MM.1S (cell line): ENCODE measurements around the gene LPCAT2.

Experiments used
- DNase-seq: peaks from one replicate; pipeline ENCODE4 v3.0.0-alpha.2; 2015
- H2AFZ ChIP-seq: fragments of 300-600 bp; sonication (generic); 2 replicates; pipeline ENCODE4 v1.6.0; 2016; ENCODE audit warnings: antibody characterized with exemption, low read length
- H3F3A ChIP-seq: fragments of 300-600 bp; sonication (generic); 2 replicates; pipeline ENCODE4 v1.6.1; 2016; ENCODE audit warnings: mild to moderate bottlenecking, antibody characterized with exemption, low read length, moderate library complexity, mixed read lengths; ENCODE audit not compliant: insufficient read depth
- H3K27ac ChIP-seq: fragments of 300-600 bp; sonication (generic); 2 replicates; pipeline ENCODE4 v1.5.1; 2016; ENCODE audit warnings: mild to moderate bottlenecking, low read length
- H3K27me3 ChIP-seq: fragments of 300-600 bp; sonication (generic); replicated peaks from 2 replicates; pipeline ENCODE4 v1.6.0; 2016; ENCODE audit warnings: low read length; ENCODE audit not compliant: insufficient read depth
- H3K36me3 ChIP-seq: fragments of 300-600 bp; sonication (generic); replicated peaks from 2 replicates; pipeline ENCODE4 v1.6.1; 2016; ENCODE audit warnings: mild to moderate bottlenecking, low read length, mixed read lengths; ENCODE audit not compliant: insufficient read depth
- H3K4me1 ChIP-seq: fragments of 300-600 bp; sonication (generic); 2 replicates; pipeline ENCODE4 v1.6.1; 2016; ENCODE audit warnings: low read length, mixed read lengths
- H3K4me2 ChIP-seq: fragments of 300-600 bp; sonication (generic); 2 replicates; pipeline ENCODE4 v1.6.0; 2016; ENCODE audit warnings: low read depth, low read length
- H3K4me3 ChIP-seq: fragments of 300-600 bp; sonication (generic); 2 replicates; pipeline ENCODE4 v1.5.1; 2016; ENCODE audit warnings: low read length, mixed read lengths
- H3K79me2 ChIP-seq: fragments of 300-600 bp; sonication (generic); 2 replicates; pipeline ENCODE4 v1.6.1; 2016; ENCODE audit warnings: mixed run types, low read length, mixed read lengths
- H3K9ac ChIP-seq: fragments of 300-600 bp; sonication (generic); 2 replicates; pipeline ENCODE4 v1.6.1; 2016; ENCODE audit warnings: low read length, mixed read lengths
- H3K9me2 ChIP-seq: fragments of 300-600 bp; sonication (generic); replicated peaks from 2 replicates; pipeline ENCODE4 v1.6.1; 2016; ENCODE audit warnings: mild to moderate bottlenecking, low read length, mixed read lengths; ENCODE audit not compliant: insufficient read depth
- H3K9me3 ChIP-seq: fragments of 300-600 bp; sonication (generic); replicated peaks from 2 replicates; pipeline ENCODE4 v1.6.1; 2016; ENCODE audit warnings: mild to moderate bottlenecking, low read length, mixed read lengths; ENCODE audit not compliant: insufficient read depth
- H4K20me1 ChIP-seq: fragments of 300-600 bp; sonication (generic); 2 replicates; pipeline ENCODE4 v1.6.1; 2016; ENCODE audit warnings: mild to moderate bottlenecking, low read length, moderate library complexity, mixed read lengths; ENCODE audit not compliant: insufficient read depth
- EZH2 ChIP-seq: fragments of 300-600 bp; sonication (generic); optimal IDR thresholded peaks from 2 replicates; pipeline ENCODE3; 2017; ENCODE audit warnings: low read depth, mild to moderate bottlenecking, antibody characterized with exemption, low read length, mixed read lengths
- EZH2phosphoT487 ChIP-seq: fragments of 300-600 bp; sonication (generic); IDR thresholded peaks from 2 replicates; pipeline ENCODE4 v1.6.1; 2018; ENCODE audit warnings: antibody characterized with exemption, low read length
- TF ChIP-seq, protein P1 (sequence below): fragments of 300-600 bp; sonication (generic); IDR thresholded peaks from 2 replicates; pipeline ENCODE4 v1.5.1; 2016; ENCODE audit warnings: antibody characterized with exemption, low read length, mixed read lengths

The LPCAT2 gene

DNA sequence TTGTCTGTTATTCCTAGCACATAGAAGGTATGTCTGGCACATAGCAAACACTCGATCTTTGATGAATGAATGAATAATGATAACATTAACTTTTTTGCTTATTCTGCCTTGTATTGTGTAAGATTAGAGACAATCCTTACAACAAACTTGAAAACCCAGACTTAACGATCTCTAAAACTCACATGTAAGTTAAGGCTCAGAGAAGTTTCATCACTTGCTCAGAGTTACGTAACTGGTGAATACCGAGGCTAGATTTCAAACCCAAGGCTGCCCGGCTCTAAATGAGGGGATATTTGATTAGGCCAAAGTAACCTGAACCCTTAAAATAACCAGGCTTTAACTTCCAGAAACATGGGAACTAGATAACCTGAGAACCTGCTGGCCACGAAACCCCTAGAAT lies 79.9 kb downstream of the LPCAT2 start:
- Histone ChIP-seq H4K20me1 (no peaks in the 10 kb centered on the region), H3K4me3 (no peak overlapping the region), H3K4me2 (no peak overlapping the region), H3K36me3 (no peaks in the 10 kb centered on the region), H2AFZ (no peak overlapping the region), H3K9ac (no peak overlapping the region), H3F3A (no peaks in the 10 kb centered on the region), H3K79me2 (no peaks in the 10 kb centered on the region), H3K27me3 (no peaks in the 10 kb centered on the region), H3K27ac (no peak overlapping the region), H3K4me1 (no peaks in the 10 kb centered on the region), H3K9me2 (no peaks in the 10 kb centered on the region), H3K9me3 (no peaks in the 10 kb centered on the region)
- no peak for TF ChIP-seq EZH2phosphoT487
- TF ChIP-seq, protein P1, sequence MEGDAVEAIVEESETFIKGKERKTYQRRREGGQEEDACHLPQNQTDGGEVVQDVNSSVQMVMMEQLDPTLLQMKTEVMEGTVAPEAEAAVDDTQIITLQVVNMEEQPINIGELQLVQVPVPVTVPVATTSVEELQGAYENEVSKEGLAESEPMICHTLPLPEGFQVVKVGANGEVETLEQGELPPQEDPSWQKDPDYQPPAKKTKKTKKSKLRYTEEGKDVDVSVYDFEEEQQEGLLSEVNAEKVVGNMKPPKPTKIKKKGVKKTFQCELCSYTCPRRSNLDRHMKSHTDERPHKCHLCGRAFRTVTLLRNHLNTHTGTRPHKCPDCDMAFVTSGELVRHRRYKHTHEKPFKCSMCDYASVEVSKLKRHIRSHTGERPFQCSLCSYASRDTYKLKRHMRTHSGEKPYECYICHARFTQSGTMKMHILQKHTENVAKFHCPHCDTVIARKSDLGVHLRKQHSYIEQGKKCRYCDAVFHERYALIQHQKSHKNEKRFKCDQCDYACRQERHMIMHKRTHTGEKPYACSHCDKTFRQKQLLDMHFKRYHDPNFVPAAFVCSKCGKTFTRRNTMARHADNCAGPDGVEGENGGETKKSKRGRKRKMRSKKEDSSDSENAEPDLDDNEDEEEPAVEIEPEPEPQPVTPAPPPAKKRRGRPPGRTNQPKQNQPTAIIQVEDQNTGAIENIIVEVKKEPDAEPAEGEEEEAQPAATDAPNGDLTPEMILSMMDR, result no peak
- TF ChIP-seq EZH2, result no peak
- no peak for DNase-seq

DNA sequence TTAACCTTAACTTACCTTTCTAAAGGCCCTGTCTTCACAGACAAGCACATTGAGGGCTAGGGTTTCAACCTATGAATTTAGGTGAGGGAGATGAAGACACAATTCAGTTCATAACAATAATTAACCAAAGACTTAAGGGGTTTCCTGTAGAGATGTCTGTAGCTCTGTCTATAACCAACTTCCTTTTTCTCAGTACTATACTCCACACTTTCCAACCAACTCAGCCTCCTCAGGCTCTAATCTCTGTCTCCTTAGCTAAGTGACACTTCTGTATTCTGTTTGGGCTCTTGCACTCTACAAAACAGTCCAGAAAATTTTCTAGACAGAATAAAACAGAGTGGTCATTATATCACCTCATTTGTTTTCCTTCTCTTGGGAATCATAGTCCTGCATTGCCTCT lies 83.4 kb downstream of the LPCAT2 start:
- H3K27me3 ChIP-seq, result no peaks in the 10 kb centered on the region
- TF ChIP-seq, protein P1, result no peak
- TF ChIP-seq EZH2 (no peak), EZH2phosphoT487 (no peak)
- H3K4me1 ChIP-seq, result no peaks in the 10 kb centered on the region
- no peak overlapping the region for H2AFZ ChIP-seq
- H3K9me2 ChIP-seq, result no peaks in the 10 kb centered on the region
- no peak overlapping the region for H3K4me2 ChIP-seq
- H3K9me3 ChIP-seq, result no peaks in the 10 kb centered on the region
- no peak overlapping the region for H3K4me3 ChIP-seq
- H3K27ac ChIP-seq, result no peak overlapping the region
- no peaks in the 10 kb centered on the region for H3K36me3 ChIP-seq
- no peak for DNase-seq
- no peak overlapping the region for H3K9ac ChIP-seq
- H3K79me2 ChIP-seq, result no peaks in the 10 kb centered on the region
- no peaks in the 10 kb centered on the region for H4K20me1 ChIP-seq
- H3F3A ChIP-seq, result no peaks in the 10 kb centered on the region

DNA sequence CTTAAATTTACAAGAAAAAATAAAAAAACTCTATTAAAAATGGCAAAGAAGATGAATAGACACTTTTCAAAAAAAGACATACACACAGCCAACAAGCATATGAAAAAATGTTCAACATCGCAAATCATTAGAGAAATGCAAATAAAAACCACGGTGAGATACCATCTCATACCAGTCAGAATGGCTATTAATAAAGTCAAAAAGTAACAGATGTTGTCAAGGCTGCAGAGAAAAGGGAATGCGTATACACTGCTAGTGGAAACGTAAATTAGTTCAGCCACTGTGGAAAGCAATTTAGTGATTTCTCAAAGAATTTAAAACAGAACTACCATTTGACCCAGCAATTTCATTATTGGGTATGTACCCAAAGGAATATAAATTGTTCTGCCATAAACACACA lies 89.1 kb downstream of the LPCAT2 start:
- no peak overlapping the region for H2AFZ ChIP-seq
- H3F3A ChIP-seq, result no peaks in the 10 kb centered on the region
- no peaks in the 10 kb centered on the region for H3K36me3 ChIP-seq
- H3K9me2 ChIP-seq, result no peaks in the 10 kb centered on the region
- no peak overlapping the region for H3K27ac ChIP-seq
- no peak overlapping the region for H3K4me2 ChIP-seq
- H3K4me1 ChIP-seq, result no peaks in the 10 kb centered on the region
- no peak for TF ChIP-seq EZH2
- TF ChIP-seq EZH2phosphoT487, result no peak
- TF ChIP-seq, protein P1, result no peak
- DNase-seq, result no peak
- H3K4me3 ChIP-seq, result no peak overlapping the region
- no peak overlapping the region for H3K9ac ChIP-seq
- H3K79me2 ChIP-seq, result no peaks in the 10 kb centered on the region
- H3K9me3 ChIP-seq, result no peaks in the 10 kb centered on the region
- H3K27me3 ChIP-seq, result no peaks in the 10 kb centered on the region
- no peaks in the 10 kb centered on the region for H4K20me1 ChIP-seq
